NT2/D1 (cell line): ENCODE results near the gene ARAP2.

Source experiments
- DNase-seq: peaks from one replicate; pipeline ENCODE4 v3.0.0-alpha.2; 2011; ENCODE audit warnings: low read depth, low spot score
- H3K27me3 ChIP-seq: 2 replicates; pipeline ENCODE4 v1.6.0; 2011; ENCODE audit warnings: mild to moderate bottlenecking; ENCODE audit not compliant: insufficient read length, insufficient read depth
- H3K36me3 ChIP-seq: 2 replicates; pipeline ENCODE4 v1.6.1; 2011; ENCODE audit warnings: mild to moderate bottlenecking, low read length, mixed read lengths; ENCODE audit not compliant: insufficient read depth, insufficient read length
- H3K4me1 ChIP-seq: 2 replicates; pipeline ENCODE4 v1.5.1; 2011; ENCODE audit not compliant: insufficient read depth, insufficient read length
- H3K4me3 ChIP-seq: 2 replicates; pipeline ENCODE4 v1.5.1; 2011; ENCODE audit warnings: low read depth; ENCODE audit not compliant: insufficient read length
- H3K9ac ChIP-seq: 2 replicates; pipeline ENCODE4 v1.6.0; 2011; ENCODE audit warnings: low read depth; ENCODE audit not compliant: insufficient read length
- H3K9me3 ChIP-seq: 2 replicates; pipeline ENCODE4 v1.5.1; 2011; ENCODE audit warnings: mild to moderate bottlenecking, low read length; ENCODE audit not compliant: insufficient read depth
- SUZ12 ChIP-seq: IDR thresholded peaks from 2 replicates; pipeline ENCODE4 v1.6.1; 2011; ENCODE audit not compliant: insufficient read length, insufficient read depth; ENCODE audit errors: extremely low read depth
- YY1 ChIP-seq: IDR thresholded peaks from 2 replicates; pipeline ENCODE4 v1.6.1; 2011; ENCODE audit not compliant: insufficient read length, insufficient read depth
- ZNF274 ChIP-seq: IDR thresholded peaks from 2 replicates; pipeline ENCODE4 v1.6.1; 2011; ENCODE audit warnings: mild to moderate bottlenecking, low read depth, low read length

Gene ARAP2

DNA sequence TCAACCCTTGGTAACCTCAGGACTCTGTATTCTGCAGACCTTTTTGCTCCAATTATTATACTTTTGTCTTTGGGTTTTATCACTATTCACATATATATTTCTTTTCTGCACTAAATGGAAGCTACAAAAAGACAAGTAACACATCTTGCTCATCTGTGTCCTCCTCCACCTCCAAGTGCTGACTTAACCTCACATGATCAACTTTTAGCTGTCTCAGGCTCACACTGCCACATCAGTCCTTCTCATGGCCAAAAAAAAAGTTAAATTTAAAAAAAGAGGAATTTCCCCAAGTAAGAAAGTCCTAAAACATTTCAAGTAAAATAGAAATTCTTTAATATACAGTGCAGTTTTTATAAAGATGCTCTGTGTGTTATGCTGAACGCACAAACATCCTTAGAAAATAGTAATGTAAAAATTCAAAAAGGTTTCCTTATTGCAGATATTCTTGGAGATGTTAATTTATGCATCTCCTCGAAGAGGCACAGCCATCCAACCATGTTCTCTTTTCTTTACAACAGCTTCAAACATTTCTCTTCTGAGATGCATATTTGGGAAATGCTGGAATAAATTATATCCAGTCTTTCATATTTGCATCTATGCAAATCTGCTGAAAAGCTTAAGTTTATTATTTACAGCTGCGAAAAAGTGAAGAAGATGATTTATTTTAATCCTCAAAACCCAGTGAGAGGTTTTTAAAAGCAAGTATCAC lies 37.6 kb downstream of the ARAP2 start:
- DNase-seq, result no peak
- Histone ChIP-seq H3K36me3 (no peaks in the 10 kb centered on the region), H3K4me3 (no peak overlapping the region), H3K9me3 (no peaks in the 10 kb centered on the region), H3K4me1 (no peaks in the 10 kb centered on the region), H3K9ac (no peak overlapping the region), H3K27me3 (no peaks in the 10 kb centered on the region)
- TF ChIP-seq ZNF274 (no peak), SUZ12 (no peak), YY1 (no peak)

DNA sequence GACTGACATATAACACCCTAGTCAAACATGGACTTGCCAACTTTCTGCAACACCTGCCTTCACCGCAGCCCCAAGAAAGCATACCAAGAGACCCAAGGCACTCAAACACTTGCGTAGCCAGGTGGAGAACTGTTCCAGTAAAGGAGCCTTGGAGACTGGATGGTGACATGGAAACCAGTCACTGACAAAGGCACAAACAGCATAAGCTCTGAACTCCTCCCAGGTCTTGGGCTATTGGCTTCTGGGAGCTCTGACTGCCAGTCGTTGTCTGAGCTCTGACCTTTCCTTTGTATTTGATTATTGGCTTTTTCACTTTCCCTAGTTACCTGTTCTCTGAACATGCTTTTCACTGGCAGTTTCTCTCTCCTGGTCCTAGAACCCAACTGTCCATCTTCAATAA lies 38.3 kb downstream of the ARAP2 start:
- H3K27me3 ChIP-seq, result no peaks in the 10 kb centered on the region
- H3K9me3 ChIP-seq, result no peaks in the 10 kb centered on the region
- H3K9ac ChIP-seq, result no peak overlapping the region
- no peak for DNase-seq
- no peaks in the 10 kb centered on the region for H3K36me3 ChIP-seq
- no peak overlapping the region for H3K4me3 ChIP-seq
- no peaks in the 10 kb centered on the region for H3K4me1 ChIP-seq
- no peak for TF ChIP-seq SUZ12
- no peak for TF ChIP-seq ZNF274
- TF ChIP-seq YY1, result no peak

DNA sequence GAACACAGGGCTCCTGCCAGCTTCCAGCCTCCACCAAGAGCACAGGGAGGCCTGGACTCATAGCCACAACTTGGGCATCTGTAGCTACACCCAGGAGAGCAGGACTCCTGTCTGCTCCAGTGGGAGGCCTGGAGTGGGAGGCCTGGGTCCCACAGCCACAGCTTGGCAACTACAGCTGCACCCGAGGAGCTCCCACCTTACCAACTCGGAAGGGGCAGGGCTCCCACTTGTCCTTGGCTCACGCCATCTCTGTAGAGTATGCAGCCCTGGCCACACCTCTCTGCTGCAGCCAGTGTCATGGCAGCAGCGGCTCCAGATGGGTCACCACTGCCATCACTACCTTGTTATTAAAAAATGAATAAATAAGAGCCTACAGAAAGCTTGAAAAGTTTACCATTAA lies 45.5 kb downstream of the ARAP2 start:
- H3K9me3 ChIP-seq, result no peaks in the 10 kb centered on the region
- no peaks in the 10 kb centered on the region for H3K27me3 ChIP-seq
- no peak overlapping the region for H3K4me3 ChIP-seq
- TF ChIP-seq SUZ12 (no peak), ZNF274 (no peak), YY1 (no peak)
- no peak for DNase-seq
- H3K9ac ChIP-seq, result no peak overlapping the region
- no peaks in the 10 kb centered on the region for H3K4me1 ChIP-seq
- H3K36me3 ChIP-seq, result no peaks in the 10 kb centered on the region

DNA sequence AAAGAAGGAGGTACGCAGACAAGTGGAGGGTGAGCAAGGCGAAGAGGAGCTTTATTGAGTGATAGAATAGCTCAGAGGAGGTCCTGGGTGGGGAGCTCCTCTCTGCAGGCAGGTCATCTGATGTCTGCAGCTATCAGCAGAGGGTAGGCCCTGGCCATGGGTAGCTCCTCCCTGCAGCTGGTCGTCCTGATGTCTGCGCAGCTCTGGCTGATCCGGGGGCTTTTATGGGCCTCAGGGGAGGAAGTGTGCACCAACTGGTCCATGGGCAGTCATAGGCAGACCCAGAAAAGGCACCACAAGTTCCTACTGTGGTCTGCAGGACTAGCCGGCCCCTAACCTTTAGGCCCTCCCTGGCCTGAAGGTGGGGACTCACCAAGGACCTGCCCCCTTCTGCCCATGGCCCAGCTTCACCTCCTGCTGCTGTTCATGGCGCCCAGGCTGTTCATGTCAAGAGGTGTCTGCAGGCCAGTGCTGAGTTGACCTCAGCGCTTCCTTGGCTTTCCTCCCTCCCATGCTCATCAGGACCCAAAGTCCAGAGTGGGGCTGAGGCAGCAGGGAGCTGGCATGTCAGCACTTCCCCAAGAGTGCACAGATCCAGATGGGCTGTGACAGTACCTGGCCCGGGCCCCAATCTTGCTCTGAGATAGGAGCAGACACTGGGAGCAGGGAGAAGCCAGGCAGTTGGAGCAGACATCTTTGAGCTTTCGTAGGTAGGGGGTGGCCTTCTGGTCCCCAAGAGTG lies 46.1 kb downstream of the ARAP2 start:
- H3K4me1 ChIP-seq, result no peaks in the 10 kb centered on the region
- H3K9ac ChIP-seq, result no peak overlapping the region
- TF ChIP-seq YY1 (no peak), ZNF274 (no peak), SUZ12 (no peak)
- H3K9me3 ChIP-seq, result no peaks in the 10 kb centered on the region
- H3K4me3 ChIP-seq, result no peak overlapping the region
- no peaks in the 10 kb centered on the region for H3K27me3 ChIP-seq
- no peak for DNase-seq
- H3K36me3 ChIP-seq, result no peaks in the 10 kb centered on the region

DNA sequence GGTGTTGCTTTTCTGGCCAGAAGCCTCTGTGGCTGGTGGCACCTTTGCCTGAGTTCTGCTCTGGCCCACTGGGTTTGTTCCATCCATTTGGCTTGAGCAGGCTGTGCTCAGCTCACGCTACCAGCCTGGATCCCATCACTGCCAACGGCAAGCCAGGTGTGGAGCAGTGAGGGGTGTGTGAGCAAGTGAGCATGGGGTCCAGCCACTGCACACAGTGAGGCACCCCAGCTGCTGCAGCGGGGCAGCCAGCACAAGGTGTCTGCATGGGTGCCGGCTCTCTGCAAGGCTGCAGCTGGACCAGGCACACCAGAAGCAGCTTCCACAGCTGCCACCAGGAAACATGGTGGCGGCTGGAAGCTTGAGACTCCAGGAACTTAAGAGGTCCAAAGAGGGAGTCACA lies 46.8 kb downstream of the ARAP2 start:
- Histone ChIP-seq H3K36me3 (no peaks in the 10 kb centered on the region), H3K4me3 (no peak overlapping the region), H3K4me1 (no peaks in the 10 kb centered on the region), H3K9ac (no peak overlapping the region), H3K9me3 (no peaks in the 10 kb centered on the region), H3K27me3 (no peaks in the 10 kb centered on the region)
- DNase-seq, result no peak
- TF ChIP-seq ZNF274 (no peak), YY1 (no peak), SUZ12 (no peak)

DNA sequence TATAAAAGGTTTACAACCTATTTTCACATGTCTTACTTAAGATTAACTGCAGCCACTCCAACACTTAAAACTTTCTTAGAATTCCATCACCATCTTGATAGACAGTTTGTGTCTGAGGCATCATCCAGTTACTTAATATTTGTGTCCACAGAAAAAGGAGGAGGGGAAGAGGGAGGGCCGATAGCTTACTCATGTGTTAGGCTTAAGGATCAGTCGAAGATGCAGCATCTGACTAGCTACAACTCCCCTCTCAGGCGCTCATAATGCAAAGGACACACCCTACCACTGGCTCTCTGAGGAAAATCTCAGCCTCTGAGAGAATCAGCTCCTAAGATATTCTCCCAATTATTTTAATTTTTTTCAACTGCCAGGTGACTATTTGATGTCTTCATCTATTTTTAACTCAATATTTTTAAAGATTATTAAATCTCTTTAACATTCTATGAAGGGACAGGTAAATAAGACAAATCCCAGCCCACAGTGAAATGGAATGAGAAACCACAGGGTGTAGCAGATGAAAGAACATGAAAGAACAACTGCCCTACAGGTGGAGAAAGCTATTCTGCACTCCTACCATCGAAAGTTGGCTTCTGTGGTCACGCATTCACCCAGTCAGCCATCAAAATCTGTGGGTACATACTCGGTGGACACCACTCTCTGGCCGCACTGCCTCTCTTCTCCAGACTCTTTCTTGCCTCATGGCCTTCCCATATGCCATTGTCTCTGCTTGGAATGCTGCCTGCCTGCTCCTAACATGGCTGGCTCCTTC lies 48.0 kb downstream of the ARAP2 start:
- Histone ChIP-seq H3K9ac (no peak overlapping the region), H3K4me1 (no peaks in the 10 kb centered on the region), H3K36me3 (no peaks in the 10 kb centered on the region), H3K9me3 (no peaks in the 10 kb centered on the region), H3K4me3 (no peak overlapping the region), H3K27me3 (no peaks in the 10 kb centered on the region)
- no peak for DNase-seq
- TF ChIP-seq ZNF274, result no peak
- no peak for TF ChIP-seq YY1
- TF ChIP-seq SUZ12, result no peak

DNA sequence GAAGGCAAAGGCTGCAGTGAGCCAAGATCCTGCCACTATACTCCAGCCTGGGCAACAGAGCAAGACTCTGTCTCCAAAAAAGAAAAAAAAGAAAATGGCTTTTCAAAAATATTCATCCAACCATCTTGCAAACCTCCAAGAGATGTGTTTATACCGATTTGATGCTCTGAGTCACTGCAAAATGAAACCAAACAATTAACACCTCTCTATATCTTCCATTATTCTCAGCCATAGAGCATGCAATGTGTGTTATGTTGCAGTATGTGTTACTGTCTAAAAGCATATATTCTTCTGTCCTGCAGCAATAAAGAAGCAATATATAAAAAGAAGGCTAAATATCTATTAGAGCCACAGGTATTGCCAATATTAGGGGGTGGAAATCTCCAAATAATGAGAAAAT lies 51.4 kb downstream of the ARAP2 start:
- Histone ChIP-seq H3K4me1 (no peaks in the 10 kb centered on the region), H3K9ac (no peak overlapping the region), H3K4me3 (no peak overlapping the region), H3K9me3 (no peaks in the 10 kb centered on the region), H3K27me3 (no peaks in the 10 kb centered on the region), H3K36me3 (no peaks in the 10 kb centered on the region)
- TF ChIP-seq SUZ12, result no peak
- TF ChIP-seq YY1, result no peak
- TF ChIP-seq ZNF274, result no peak
- DNase-seq, result no peak
